ENCODE results near the gene FRS2.

The FRS2 gene

DNA sequence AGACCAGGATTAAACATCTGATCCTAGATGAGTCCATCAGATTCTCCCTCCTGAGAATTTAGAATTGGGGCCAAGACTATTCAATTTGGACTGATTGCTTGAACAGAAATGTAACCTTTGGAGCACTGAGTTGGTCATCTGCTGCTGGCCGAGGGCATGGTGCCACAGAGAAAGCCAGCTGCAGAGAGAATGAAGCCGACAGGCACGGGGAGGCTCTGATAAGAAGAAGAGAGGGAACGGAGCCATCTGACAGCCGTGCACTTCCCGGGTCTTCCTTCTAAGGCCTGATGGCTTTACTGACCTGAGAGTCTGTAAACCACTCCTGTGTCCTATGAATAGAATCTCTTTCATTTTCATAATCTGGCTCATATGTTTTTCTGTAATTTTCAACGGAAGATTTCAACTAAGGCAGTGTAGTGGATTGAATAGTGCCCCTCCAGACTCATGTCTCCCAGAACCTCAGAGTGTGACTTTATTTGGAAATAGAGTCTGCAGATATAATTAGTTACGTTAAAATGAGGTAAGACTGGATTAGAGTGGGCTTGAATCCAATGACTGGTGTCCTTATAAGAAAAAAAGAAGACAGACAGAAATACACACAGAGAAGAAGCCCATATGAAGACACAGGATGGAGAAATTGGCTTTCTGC is 39.1 kb upstream of the FRS2 start:
- no peak for DNase-seq (ENCODE audit: low read depth, low spot score)
- TF ChIP-seq, protein P1, sequence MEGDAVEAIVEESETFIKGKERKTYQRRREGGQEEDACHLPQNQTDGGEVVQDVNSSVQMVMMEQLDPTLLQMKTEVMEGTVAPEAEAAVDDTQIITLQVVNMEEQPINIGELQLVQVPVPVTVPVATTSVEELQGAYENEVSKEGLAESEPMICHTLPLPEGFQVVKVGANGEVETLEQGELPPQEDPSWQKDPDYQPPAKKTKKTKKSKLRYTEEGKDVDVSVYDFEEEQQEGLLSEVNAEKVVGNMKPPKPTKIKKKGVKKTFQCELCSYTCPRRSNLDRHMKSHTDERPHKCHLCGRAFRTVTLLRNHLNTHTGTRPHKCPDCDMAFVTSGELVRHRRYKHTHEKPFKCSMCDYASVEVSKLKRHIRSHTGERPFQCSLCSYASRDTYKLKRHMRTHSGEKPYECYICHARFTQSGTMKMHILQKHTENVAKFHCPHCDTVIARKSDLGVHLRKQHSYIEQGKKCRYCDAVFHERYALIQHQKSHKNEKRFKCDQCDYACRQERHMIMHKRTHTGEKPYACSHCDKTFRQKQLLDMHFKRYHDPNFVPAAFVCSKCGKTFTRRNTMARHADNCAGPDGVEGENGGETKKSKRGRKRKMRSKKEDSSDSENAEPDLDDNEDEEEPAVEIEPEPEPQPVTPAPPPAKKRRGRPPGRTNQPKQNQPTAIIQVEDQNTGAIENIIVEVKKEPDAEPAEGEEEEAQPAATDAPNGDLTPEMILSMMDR (IDR thresholded peaks at IDR 0.05; ENCODE audit: insufficient read depth, low read length, missing control alignments): no peak
- H3K4me3 ChIP-seq (ENCODE audit: low read depth, low read length): no peak overlapping the region
- CTCF ChIA-PET: no interaction called here
- POLR2A ChIA-PET: no interaction called here

DNA sequence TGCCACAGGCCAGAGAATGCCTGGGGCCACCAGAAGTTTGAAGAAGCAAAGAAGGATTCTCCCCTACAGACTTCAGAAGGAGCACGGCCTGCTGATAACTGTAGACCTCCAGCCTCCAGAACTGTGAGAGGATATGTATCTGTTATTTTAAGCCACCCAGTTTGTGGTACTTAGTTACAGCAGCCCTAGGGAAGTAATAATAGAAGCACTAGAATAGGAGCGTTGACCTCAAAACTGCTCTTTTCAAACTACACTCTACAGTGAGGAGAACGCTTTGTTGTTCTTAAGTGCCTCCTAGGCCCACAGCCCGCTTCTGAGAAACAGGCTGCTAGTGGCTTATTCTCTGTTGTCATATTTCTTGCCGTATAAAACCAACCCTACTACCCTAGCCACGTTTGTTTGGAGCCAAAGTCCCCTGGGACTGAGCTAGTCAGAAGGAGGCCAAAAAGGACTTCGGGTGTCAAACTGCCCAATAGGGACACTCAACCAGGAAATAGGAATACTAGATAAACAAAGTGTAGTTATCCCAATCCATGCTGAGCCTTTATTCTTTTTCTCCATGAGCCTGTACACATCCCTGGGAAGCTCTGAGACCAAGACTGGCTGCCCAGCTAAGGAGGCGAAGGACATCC is 38.5 kb upstream of the FRS2 start:
- TF ChIP-seq, protein P1 (IDR thresholded peaks at IDR 0.05; ENCODE audit: insufficient read depth, low read length, missing control alignments): no peak
- CTCF ChIA-PET: no interaction called here
- no peak overlapping the region for H3K4me3 ChIP-seq (ENCODE audit: low read depth, low read length)
- no peak for DNase-seq (ENCODE audit: low read depth, low spot score)
- POLR2A ChIA-PET: no interaction called here

GRCh38 chr12:69433653-69434052 is 36.5 kb upstream of the FRS2 start:
- ChIA-PET CTCF (no interaction called here), POLR2A (no interaction called here)
- TF ChIP-seq, protein P1 (IDR thresholded peaks at IDR 0.05; ENCODE audit: insufficient read depth, low read length, missing control alignments): no peak
- no peak for DNase-seq (ENCODE audit: low read depth, low spot score)
- H3K4me3 ChIP-seq (ENCODE audit: low read depth, low read length): no peak overlapping the region

DNA sequence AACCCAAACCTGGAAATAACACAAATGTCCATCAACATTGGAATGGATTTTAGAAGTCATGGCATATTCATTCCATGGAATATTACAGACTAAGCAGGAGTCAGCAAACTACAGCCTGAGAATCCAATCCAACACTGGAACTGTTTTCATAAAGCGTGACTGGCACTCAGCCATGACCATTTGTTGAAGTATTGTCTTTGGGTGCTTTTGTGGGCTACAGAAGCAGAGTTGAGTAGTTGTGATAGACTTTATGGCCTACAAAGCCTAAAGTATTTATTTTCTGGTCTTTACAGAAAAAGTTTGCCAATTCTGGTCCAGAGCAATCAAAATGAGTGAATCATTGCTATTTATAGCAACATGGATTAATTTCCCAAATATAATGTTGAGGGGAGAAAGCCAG is 34.5 kb upstream of the FRS2 start:
- DNase-seq (ENCODE audit: low read depth, low spot score): no peak
- H3K4me3 ChIP-seq (ENCODE audit: low read depth, low read length): no peak overlapping the region
- POLR2A ChIA-PET: no interaction called here
- TF ChIP-seq, protein P1 (IDR thresholded peaks at IDR 0.05; ENCODE audit: insufficient read depth, low read length, missing control alignments): no peak
- CTCF ChIA-PET: interaction anchor here (1.0 kb wide), 1 partner anchor 22 kb away, joined by 3 read pairs; no protein-coding TSS in a partner anchor

- ChIA-PET CTCF (no interaction called here), POLR2A (no interaction called here)
- TF ChIP-seq, protein P1 (IDR thresholded peaks at IDR 0.05; ENCODE audit: insufficient read depth, low read length, missing control alignments): no peak
- DNase-seq (ENCODE audit: low read depth, low spot score): no peak
- no peak overlapping the region for H3K4me3 ChIP-seq (ENCODE audit: low read depth, low read length)
Observed at GRCh38 chr12:69437073-69437472, 33.1 kb upstream of the FRS2 start.

GRCh38 chr12:69438539-69438938 is 31.6 kb upstream of the FRS2 start:
- DNase-seq (ENCODE audit: low read depth, low spot score): no peak
- ChIA-PET POLR2A (no interaction called here), CTCF (interaction anchor here (1.0 kb wide), 1 partner anchor 13 kb away, joined by 3 read pairs; no protein-coding TSS in a partner anchor)
- TF ChIP-seq, protein P1 (IDR thresholded peaks at IDR 0.05; ENCODE audit: insufficient read depth, low read length, missing control alignments): no peak
- H3K4me3 ChIP-seq (ENCODE audit: low read depth, low read length): no peak overlapping the region

Data from AG04449 (cell line).